Breast epithelium (tissue), 3 donors: ENCODE data around the gene HACE1.
"Not testable (repeated sequence)": the region's sequence is repeated elsewhere in the genome, so short reads cannot be mapped to it uniquely, and the experiment has no call there.

Source experiments
- CTCF ChIP-seq, 3 donors: fragments of 450-650 bp; IDR thresholded peaks; one replicate each; pipeline ENCODE4 v1.5.1; 2016 to 2017; ENCODE audit warnings: antibody characterized with exemption in 3 of 3, mild to moderate bottlenecking in 3 of 3, moderate library complexity in 3 of 3
- POLR2A ChIP-seq: fragments of 450-650 bp; IDR thresholded peaks from one replicate; pipeline ENCODE4 v1.6.1; 2016; ENCODE audit warnings: antibody characterized with exemption, mild to moderate bottlenecking, moderate library complexity
- POLR2AphosphoS5 ChIP-seq, 3 donors: sonication (generic); formaldehyde crosslinking; IDR thresholded peaks; one replicate each; pipeline ENCODE4 v1.6.1; 2017; ENCODE audit warnings: antibody characterized with exemption in 3 of 3

DNA sequence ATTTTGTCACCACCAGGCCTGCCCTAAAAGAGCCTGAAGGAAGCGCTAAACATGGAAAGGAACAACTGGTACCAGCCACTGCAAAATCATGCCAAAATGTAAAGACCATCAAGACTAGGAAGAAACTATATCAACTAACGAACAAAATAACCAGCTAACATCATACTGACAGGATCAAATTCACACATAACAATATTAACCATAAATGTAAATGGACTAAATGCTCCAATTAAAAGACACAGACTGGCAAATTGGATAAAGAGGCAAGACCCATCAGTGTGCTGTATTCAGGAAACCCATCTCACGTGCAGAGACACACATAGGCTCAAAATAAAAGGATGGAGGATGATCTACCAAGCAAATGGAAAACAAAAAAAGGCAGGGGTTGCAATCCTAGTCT, 120.6 kb downstream of the HACE1 start:
- TF ChIP-seq CTCF (IDR thresholded peaks at IDR 0.05); POLR2AphosphoS5 (IDR thresholded peaks at IDR 0.05); POLR2A: not testable (repeated sequence)
